ENCODE data around the gene TMEM266.

DNA sequence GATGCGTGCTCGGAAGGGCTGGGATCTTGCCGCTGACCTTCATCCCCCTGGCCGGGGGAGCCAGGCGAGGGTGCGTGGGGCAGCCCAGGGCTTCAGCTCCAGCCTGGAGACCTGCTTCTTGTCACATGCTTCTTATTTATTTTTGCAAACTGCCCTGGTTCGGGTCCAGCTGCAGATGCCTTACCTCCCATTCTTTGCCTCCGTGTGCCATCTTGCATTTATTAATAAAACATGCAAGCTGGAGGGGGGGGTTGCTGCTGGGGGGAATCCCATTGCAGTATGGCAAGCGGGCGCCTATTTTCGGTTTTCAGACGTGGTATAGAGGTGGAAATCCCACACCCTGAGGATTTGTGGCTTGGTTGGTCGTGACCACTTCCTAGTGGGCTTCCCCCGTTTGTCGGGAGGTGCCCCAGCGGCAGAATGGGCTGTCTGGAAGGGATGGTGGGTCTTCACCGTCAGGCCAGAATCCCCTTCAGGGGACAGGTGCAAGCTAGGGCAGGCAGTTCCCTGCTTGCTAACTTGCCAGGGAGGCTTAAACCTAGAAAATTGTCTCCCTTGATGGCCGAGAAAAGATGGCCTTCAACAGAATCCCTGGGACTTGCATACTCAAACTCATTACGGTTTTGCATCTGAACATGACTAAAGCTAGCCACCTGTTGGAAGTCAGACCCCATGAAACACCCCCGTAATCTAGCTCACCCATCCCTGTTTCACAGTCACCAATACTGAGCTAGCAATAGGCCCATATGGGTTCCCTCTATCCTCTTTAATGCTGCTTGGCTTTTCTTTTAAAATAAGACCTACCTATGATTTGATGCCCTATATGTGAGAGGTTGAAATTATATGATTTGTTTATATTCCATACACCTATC, 569 bp downstream of the TMEM266 start:
- no peak for TF ChIP-seq CTCF (tag by site-specific recombination; IDR thresholded peaks at IDR 0.05)
- TF ChIP-seq ZBTB11 (tag by site-specific recombination; conservative IDR thresholded peaks at IDR 0.05; ENCODE audit: low read depth): no peak
- TF ChIP-seq ZNF610 (tag by site-specific recombination; IDR thresholded peaks at IDR 0.05; ENCODE audit: borderline replicate concordance): no peak
- TF ChIP-seq ZSCAN23 (tag by site-specific recombination; IDR thresholded peaks at IDR 0.05): no peak
- no peak for TF ChIP-seq ZBTB10 (tag by site-specific recombination; IDR thresholded peaks at IDR 0.05)
- TF ChIP-seq ZBTB7A (tag by site-specific recombination; IDR thresholded peaks at IDR 0.05; ENCODE audit: low read depth): no peak
- TF ChIP-seq ZNF843 (tag by site-specific recombination; IDR thresholded peaks at IDR 0.05): no peak
- TF ChIP-seq ZBTB8A (tag by site-specific recombination; IDR thresholded peaks at IDR 0.05): no peak
- no peak for TF ChIP-seq KLF16 (tag by site-specific recombination; IDR thresholded peaks at IDR 0.05)
